AG20443 (cell line): ENCODE results near the gene PTPRN2.
"Not testable (repeated sequence)": the region's sequence is repeated elsewhere in the genome, so short reads cannot be mapped to it uniquely, and the experiment has no call there.

ENCODE experiments used
- DNase-seq: peaks from one replicate; pipeline ENCODE4 v3.0.0; 2012; ENCODE audit warnings: low spot score, mixed read lengths

The PTPRN2 gene

GRCh38 chr7:158345731-158346130 lies 241.9 kb downstream of the PTPRN2 start:
- no peak for DNase-seq

- DNase-seq = no peak
Measured at GRCh38 chr7:158344706-158345300, 242.8 kb downstream of the PTPRN2 start.

- no peak for DNase-seq
Measured at GRCh38 chr7:158343936-158344455, 243.6 kb downstream of the PTPRN2 start.

GRCh38 chr7:158343526-158343925 lies 244.1 kb downstream of the PTPRN2 start:
- no peak for DNase-seq

- DNase-seq = not testable (repeated sequence)
Measured at GRCh38 chr7:158341097-158341496, 246.5 kb downstream of the PTPRN2 start.

GRCh38 chr7:158336952-158337351 lies 250.7 kb downstream of the PTPRN2 start:
- not testable (repeated sequence) for DNase-seq

GRCh38 chr7:158332516-158332915 lies 255.1 kb downstream of the PTPRN2 start:
- DNase-seq = not testable (repeated sequence)

GRCh38 chr7:158331826-158332450 lies 255.7 kb downstream of the PTPRN2 start:
- DNase-seq = not testable (repeated sequence)

GRCh38 chr7:158329686-158330085 lies 257.9 kb downstream of the PTPRN2 start:
- no peak for DNase-seq

GRCh38 chr7:158329014-158329610 lies 258.5 kb downstream of the PTPRN2 start:
- DNase-seq = no peak

GRCh38 chr7:158328376-158329013 lies 259.1 kb downstream of the PTPRN2 start:
- DNase-seq = no peak

GRCh38 chr7:158327571-158328180 lies 259.9 kb downstream of the PTPRN2 start:
- no peak for DNase-seq

- no peak for DNase-seq
Measured at GRCh38 chr7:158327012-158327411, 260.6 kb downstream of the PTPRN2 start.

- no peak for DNase-seq
Measured at GRCh38 chr7:158325530-158326381, 261.9 kb downstream of the PTPRN2 start.

- no peak for DNase-seq
Measured at GRCh38 chr7:158324397-158325360, 262.9 kb downstream of the PTPRN2 start.

- DNase-seq = no peak
Measured at GRCh38 chr7:158323741-158324396, 263.8 kb downstream of the PTPRN2 start.

GRCh38 chr7:158322616-158323530 lies 264.8 kb downstream of the PTPRN2 start:
- DNase-seq = no peak

- DNase-seq = no peak
Measured at GRCh38 chr7:158321936-158322615, 265.5 kb downstream of the PTPRN2 start.
